AG09309 (cell line): ENCODE results near the gene RNASEL.
A peak's percentile ranks its signal among the peaks of the same experiment; 100 is the strongest.

Source experiments
- DNase-seq: peaks from one replicate; pipeline ENCODE4 v3.0.0-alpha.2; 2010; ENCODE audit warnings: low read depth
- H3K4me3 ChIP-seq: 2 replicates; pipeline ENCODE4 v1.5.1; 2011; ENCODE audit warnings: mild to moderate bottlenecking, low read depth, low read length, moderate library complexity; ENCODE audit not compliant: control insufficient read depth
- CTCF ChIP-seq: IDR thresholded peaks from 2 replicates; pipeline ENCODE4 v1.5.1; 2011; ENCODE audit warnings: mild to moderate bottlenecking, low read depth, low read length, inconsistent platforms; ENCODE audit not compliant: insufficient read depth, control insufficient read depth; ENCODE audit errors: missing control alignments

The RNASEL gene

GRCh38 chr1:182622901-182623528 lies 34.0 kb upstream of the RNASEL start:
- no peak for DNase-seq
- no peak overlapping the region for H3K4me3 ChIP-seq
- no peak for TF ChIP-seq CTCF

GRCh38 chr1:182621906-182622305 lies 32.9 kb upstream of the RNASEL start:
- no peak overlapping the region for H3K4me3 ChIP-seq
- TF ChIP-seq CTCF: no peak
- DNase-seq: no peak

- DNase-seq: no peak
- TF ChIP-seq CTCF: no peak
Observed at GRCh38 chr1:182620924-182621585, 32.0 kb upstream of the RNASEL start.

GRCh38 chr1:182617734-182618351 lies 28.8 kb upstream of the RNASEL start:
- H3K4me3 ChIP-seq: no peak overlapping the region
- no peak for TF ChIP-seq CTCF
- DNase-seq: no peak

More at GRCh38 chr1:182620924-182621585, 32.0 kb upstream of the RNASEL start:
- H3K4me3 ChIP-seq: no peak overlapping the region

- no peak for TF ChIP-seq CTCF
Observed at GRCh38 chr1:182617014-182617429, 28.0 kb upstream of the RNASEL start.

GRCh38 chr1:182616130-182617013 lies 27.3 kb upstream of the RNASEL start:
- H3K4me3 ChIP-seq: no peak overlapping the region
- no peak for TF ChIP-seq CTCF
- DNase-seq: peak; percentile 46

More at GRCh38 chr1:182617014-182617429, 28.0 kb upstream of the RNASEL start:
- no peak for DNase-seq
- no peak overlapping the region for H3K4me3 ChIP-seq
